ENCODE data around the gene NIM1K. TPM values are rescaled to one million over a fixed set of nuclear protein-coding genes. Genes with fewer than 3 reads are reported as not detected.

NIM1K gene
- total and polyA plus RNA-seq, 10 of the 15 experiments (the other 5 are each of a cell fraction or from before 2014, with no cell fraction given): 0.27 to 1.7 (median 0.66) TPM

DNA sequence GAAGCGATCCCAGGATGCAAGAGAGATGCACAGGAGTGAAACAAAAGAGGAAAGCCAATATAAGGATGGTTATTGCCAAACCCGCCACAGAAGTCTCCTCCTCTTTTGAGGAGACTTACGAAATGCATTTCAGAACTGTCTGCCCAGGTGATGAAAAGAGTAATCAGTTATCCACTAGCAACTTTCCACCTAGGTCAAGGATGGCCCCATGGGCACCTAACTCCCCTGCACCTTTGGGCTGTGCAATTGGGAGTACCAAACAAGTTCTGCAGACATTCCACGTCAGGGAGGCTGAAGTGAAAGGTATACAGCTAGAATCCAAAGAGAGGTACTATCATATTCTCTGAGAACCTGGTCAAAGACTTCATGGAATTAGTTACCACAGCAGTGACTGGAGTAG lies 95.5 kb downstream of the NIM1K start:
- ChIA-PET POLR2A (no interaction called here), RAD21 (ENCODE audit: unreplicated experiment) (no interaction called here), CTCF (no interaction called here), SMC1A (ENCODE audit: uncharacterized antibody, unreplicated experiment) (interaction anchor here (1.8 kb wide), 1 partner anchor 12 kb away, joined by 6 read pairs; no protein-coding TSS in a partner anchor)
- BruUV-seq (replicated peaks): no TSS peak
- H3K9ac ChIP-seq (ENCODE audit: control insufficient read depth, insufficient read depth, low read length): no peak overlapping the region
- no peak for DNase-seq (ENCODE audit: low read depth, low spot score)
- intact Hi-C loops (cut with micrococcal nuclease; ENCODE audit: unreplicated experiment) (no loop called here), in situ Hi-C loops (cut with MboI) (no loop called here)
- peaks cover 0 to 30% of the 10 kb centered on the region in 2 experiments; a peak in 3 of 4 replicates for H3K36me3 ChIP-seq (ENCODE audit: control insufficient read depth in 2 of 2, insufficient read depth in 2 of 2, low read length in 1 of 2)
- H3K4me2 ChIP-seq (ENCODE audit: control insufficient read depth, insufficient read depth): no peak overlapping the region
- H3K4me1 ChIP-seq (ENCODE audit: control insufficient read depth, insufficient read depth, low read length): no peaks in the 10 kb centered on the region
- H3K79me2 ChIP-seq (ENCODE audit: control insufficient read depth, insufficient read depth, low read length): no peaks in the 10 kb centered on the region
- H3K27ac ChIP-seq (ENCODE audit: control insufficient read depth, insufficient read depth): no peak overlapping the region
- TF ChIP-seq WRNIP1 (IDR thresholded peaks at IDR 0.05; ENCODE audit: borderline replicate concordance, low read depth, low read length): no peak
- TF ChIP-seq GATAD2B (conservative IDR thresholded peaks at IDR 0.05; ENCODE audit: low read depth): no peak
- TF ChIP-seq KAT2A (conservative IDR thresholded peaks at IDR 0.05; ENCODE audit: control insufficient read depth, low read depth, low read length): no peak
- TF ChIP-seq HCFC1 (IDR thresholded peaks at IDR 0.05; ENCODE audit: low read length): no peak
- TF ChIP-seq BHLHE40 (IDR thresholded peaks at IDR 0.05; ENCODE audit: borderline replicate concordance in 1 of 2, low read depth in 2 of 2, low read length in 1 of 2): no peak
- no peak for TF ChIP-seq HDGF (IDR thresholded peaks at IDR 0.05)
- TF ChIP-seq, protein P1, sequence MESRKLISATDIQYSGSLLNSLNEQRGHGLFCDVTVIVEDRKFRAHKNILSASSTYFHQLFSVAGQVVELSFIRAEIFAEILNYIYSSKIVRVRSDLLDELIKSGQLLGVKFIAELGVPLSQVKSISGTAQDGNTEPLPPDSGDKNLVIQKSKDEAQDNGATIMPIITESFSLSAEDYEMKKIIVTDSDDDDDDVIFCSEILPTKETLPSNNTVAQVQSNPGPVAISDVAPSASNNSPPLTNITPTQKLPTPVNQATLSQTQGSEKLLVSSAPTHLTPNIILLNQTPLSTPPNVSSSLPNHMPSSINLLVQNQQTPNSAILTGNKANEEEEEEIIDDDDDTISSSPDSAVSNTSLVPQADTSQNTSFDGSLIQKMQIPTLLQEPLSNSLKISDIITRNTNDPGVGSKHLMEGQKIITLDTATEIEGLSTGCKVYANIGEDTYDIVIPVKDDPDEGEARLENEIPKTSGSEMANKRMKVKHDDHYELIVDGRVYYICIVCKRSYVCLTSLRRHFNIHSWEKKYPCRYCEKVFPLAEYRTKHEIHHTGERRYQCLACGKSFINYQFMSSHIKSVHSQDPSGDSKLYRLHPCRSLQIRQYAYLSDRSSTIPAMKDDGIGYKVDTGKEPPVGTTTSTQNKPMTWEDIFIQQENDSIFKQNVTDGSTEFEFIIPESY (IDR thresholded peaks at IDR 0.05): no peak
- TF ChIP-seq DPF2 (IDR thresholded peaks at IDR 0.05): no peak
- TF ChIP-seq ZNF207 (IDR thresholded peaks at IDR 0.05; ENCODE audit: borderline replicate concordance): no peak
- no peak for TF ChIP-seq TCF3 (IDR thresholded peaks at IDR 0.05; ENCODE audit: borderline replicate concordance, insufficient read depth, low read depth, low read length)
- TF ChIP-seq, protein P2, sequence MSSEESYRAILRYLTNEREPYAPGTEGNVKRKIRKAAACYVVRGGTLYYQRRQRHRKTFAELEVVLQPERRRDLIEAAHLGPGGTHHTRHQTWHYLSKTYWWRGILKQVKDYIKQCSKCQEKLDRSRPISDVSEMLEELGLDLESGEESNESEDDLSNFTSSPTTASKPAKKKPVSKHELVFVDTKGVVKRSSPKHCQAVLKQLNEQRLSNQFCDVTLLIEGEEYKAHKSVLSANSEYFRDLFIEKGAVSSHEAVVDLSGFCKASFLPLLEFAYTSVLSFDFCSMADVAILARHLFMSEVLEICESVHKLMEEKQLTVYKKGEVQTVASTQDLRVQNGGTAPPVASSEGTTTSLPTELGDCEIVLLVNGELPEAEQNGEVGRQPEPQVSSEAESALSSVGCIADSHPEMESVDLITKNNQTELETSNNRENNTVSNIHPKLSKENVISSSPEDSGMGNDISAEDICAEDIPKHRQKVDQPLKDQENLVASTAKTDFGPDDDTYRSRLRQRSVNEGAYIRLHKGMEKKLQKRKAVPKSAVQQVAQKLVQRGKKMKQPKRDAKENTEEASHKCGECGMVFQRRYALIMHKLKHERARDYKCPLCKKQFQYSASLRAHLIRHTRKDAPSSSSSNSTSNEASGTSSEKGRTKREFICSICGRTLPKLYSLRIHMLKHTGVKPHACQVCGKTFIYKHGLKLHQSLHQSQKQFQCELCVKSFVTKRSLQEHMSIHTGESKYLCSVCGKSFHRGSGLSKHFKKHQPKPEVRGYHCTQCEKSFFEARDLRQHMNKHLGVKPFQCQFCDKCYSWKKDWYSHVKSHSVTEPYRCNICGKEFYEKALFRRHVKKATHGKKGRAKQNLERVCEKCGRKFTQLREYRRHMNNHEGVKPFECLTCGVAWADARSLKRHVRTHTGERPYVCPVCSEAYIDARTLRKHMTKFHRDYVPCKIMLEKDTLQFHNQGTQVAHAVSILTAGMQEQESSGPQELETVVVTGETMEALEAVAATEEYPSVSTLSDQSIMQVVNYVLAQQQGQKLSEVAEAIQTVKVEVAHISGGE (CRISPR knock-in tag; IDR thresholded peaks at IDR 0.05): no peak
- TF ChIP-seq ZNF622 (IDR thresholded peaks at IDR 0.05): no peak
- no peak for TF ChIP-seq ASH2L (IDR thresholded peaks at IDR 0.05; ENCODE audit: borderline replicate concordance, low read depth)
- TF ChIP-seq, protein P3, sequence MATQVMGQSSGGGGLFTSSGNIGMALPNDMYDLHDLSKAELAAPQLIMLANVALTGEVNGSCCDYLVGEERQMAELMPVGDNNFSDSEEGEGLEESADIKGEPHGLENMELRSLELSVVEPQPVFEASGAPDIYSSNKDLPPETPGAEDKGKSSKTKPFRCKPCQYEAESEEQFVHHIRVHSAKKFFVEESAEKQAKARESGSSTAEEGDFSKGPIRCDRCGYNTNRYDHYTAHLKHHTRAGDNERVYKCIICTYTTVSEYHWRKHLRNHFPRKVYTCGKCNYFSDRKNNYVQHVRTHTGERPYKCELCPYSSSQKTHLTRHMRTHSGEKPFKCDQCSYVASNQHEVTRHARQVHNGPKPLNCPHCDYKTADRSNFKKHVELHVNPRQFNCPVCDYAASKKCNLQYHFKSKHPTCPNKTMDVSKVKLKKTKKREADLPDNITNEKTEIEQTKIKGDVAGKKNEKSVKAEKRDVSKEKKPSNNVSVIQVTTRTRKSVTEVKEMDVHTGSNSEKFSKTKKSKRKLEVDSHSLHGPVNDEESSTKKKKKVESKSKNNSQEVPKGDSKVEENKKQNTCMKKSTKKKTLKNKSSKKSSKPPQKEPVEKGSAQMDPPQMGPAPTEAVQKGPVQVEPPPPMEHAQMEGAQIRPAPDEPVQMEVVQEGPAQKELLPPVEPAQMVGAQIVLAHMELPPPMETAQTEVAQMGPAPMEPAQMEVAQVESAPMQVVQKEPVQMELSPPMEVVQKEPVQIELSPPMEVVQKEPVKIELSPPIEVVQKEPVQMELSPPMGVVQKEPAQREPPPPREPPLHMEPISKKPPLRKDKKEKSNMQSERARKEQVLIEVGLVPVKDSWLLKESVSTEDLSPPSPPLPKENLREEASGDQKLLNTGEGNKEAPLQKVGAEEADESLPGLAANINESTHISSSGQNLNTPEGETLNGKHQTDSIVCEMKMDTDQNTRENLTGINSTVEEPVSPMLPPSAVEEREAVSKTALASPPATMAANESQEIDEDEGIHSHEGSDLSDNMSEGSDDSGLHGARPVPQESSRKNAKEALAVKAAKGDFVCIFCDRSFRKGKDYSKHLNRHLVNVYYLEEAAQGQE (IDR thresholded peaks at IDR 0.05; ENCODE audit: low read depth, low read length): no peak
- no peak for TF ChIP-seq TAF1 (IDR thresholded peaks at IDR 0.05; ENCODE audit: borderline replicate concordance, low read depth, low read length)
- no peak for TF ChIP-seq CBFB (IDR thresholded peaks at IDR 0.05; ENCODE audit: low read depth)
- no peak overlapping the region for H2AFZ ChIP-seq (ENCODE audit: control insufficient read depth, low read depth, low read length)
- H4K20me1 ChIP-seq (ENCODE audit: control insufficient read depth, insufficient read depth): no peaks in the 10 kb centered on the region
- H3K4me3 ChIP-seq: no peak overlapping the region
- H3K9me3 ChIP-seq (replicated peaks; ENCODE audit: control insufficient read depth, insufficient read depth, low read length): no peaks in the 10 kb centered on the region
- ATAC-seq: no peak
- WGBS (ENCODE audit: insufficient coverage, insufficient replicate concordance, low lambda C conversion rate, missing lambda C conversion rate): 90% methylated on average over 4 of the region's 4 CpGs
- no peaks in the 10 kb centered on the region for H3K27me3 ChIP-seq (replicated peaks in 1 of 2; ENCODE audit: control insufficient read depth in 2 of 2, insufficient read depth in 2 of 2, low read length in 1 of 2)
- no peak for FAIRE-seq
